ENCODE data around the gene HSPB2. TPM values are rescaled to one million over a fixed set of nuclear protein-coding genes. Genes with fewer than 3 reads are reported as not detected.
A peak's percentile ranks its signal among the peaks of the same experiment; 100 is the strongest.

HSPB2 gene
- total RNA-seq, 1 donor from 2014 or later = 0.21 TPM

- H3K4me3 ChIP-seq (ENCODE audit: low read depth, low read length) = no peak overlapping the region
- H3K27me3 ChIP-seq (ENCODE audit: control insufficient read depth, insufficient read depth, low read length) = no peaks in the 10 kb centered on the region
- DNase-seq (ENCODE audit: low read depth) = no peak
- no peaks in the 10 kb centered on the region for H3K36me3 ChIP-seq (ENCODE audit: control insufficient read depth, insufficient read depth, low read length)
- no peak for TF ChIP-seq CTCF (IDR thresholded peaks at IDR 0.05; ENCODE audit: insufficient read depth, low read length, poor library complexity, severe bottlenecking)
These were observed 30.3 kb downstream of the HSPB2 start for GRCh38 chr11:111942829-111943228.

- Histone ChIP-seq H3K36me3 (ENCODE audit: control insufficient read depth, insufficient read depth, low read length) (no peaks in the 10 kb centered on the region), H3K4me3 (ENCODE audit: low read depth, low read length) (no peak overlapping the region), H3K27me3 (ENCODE audit: control insufficient read depth, insufficient read depth, low read length) (no peaks in the 10 kb centered on the region)
- no peak for DNase-seq (ENCODE audit: low read depth)
- TF ChIP-seq CTCF (IDR thresholded peaks at IDR 0.05; ENCODE audit: insufficient read depth, low read length, poor library complexity, severe bottlenecking) = no peak
These were observed 31.6 kb downstream of the HSPB2 start for GRCh38 chr11:111944139-111944538.

GRCh38 chr11:111944651-111945051 is 32.1 kb downstream of the HSPB2 start:
- H3K27me3 ChIP-seq (ENCODE audit: control insufficient read depth, insufficient read depth, low read length) = no peaks in the 10 kb centered on the region
- no peak for TF ChIP-seq CTCF (IDR thresholded peaks at IDR 0.05; ENCODE audit: insufficient read depth, low read length, poor library complexity, severe bottlenecking)
- no peak overlapping the region for H3K4me3 ChIP-seq (ENCODE audit: low read depth, low read length)
- H3K36me3 ChIP-seq (ENCODE audit: control insufficient read depth, insufficient read depth, low read length) = no peaks in the 10 kb centered on the region
- DNase-seq (ENCODE audit: low read depth) = peak; percentile 94

GRCh38 chr11:111945198-111945597 is 32.7 kb downstream of the HSPB2 start:
- DNase-seq (ENCODE audit: low read depth) = no peak
- TF ChIP-seq CTCF (IDR thresholded peaks at IDR 0.05; ENCODE audit: insufficient read depth, low read length, poor library complexity, severe bottlenecking) = no peak
- H3K36me3 ChIP-seq (ENCODE audit: control insufficient read depth, insufficient read depth, low read length) = no peaks in the 10 kb centered on the region
- no peaks in the 10 kb centered on the region for H3K27me3 ChIP-seq (ENCODE audit: control insufficient read depth, insufficient read depth, low read length)
- no peak overlapping the region for H3K4me3 ChIP-seq (ENCODE audit: low read depth, low read length)

GRCh38 chr11:111946499-111946898 is 34.0 kb downstream of the HSPB2 start:
- Histone ChIP-seq H3K4me3 (ENCODE audit: low read depth, low read length) (no peak overlapping the region), H3K27me3 (ENCODE audit: control insufficient read depth, insufficient read depth, low read length) (no peaks in the 10 kb centered on the region), H3K36me3 (ENCODE audit: control insufficient read depth, insufficient read depth, low read length) (no peaks in the 10 kb centered on the region)
- no peak for TF ChIP-seq CTCF (IDR thresholded peaks at IDR 0.05; ENCODE audit: insufficient read depth, low read length, poor library complexity, severe bottlenecking)
- DNase-seq (ENCODE audit: low read depth) = no peak

GRCh38 chr11:111947143-111947542 is 34.6 kb downstream of the HSPB2 start:
- TF ChIP-seq CTCF (IDR thresholded peaks at IDR 0.05; ENCODE audit: insufficient read depth, low read length, poor library complexity, severe bottlenecking) = no peak
- no peak overlapping the region for H3K4me3 ChIP-seq (ENCODE audit: low read depth, low read length)
- no peak for DNase-seq (ENCODE audit: low read depth)

More at GRCh38 chr11:111947143-111947542, 34.6 kb downstream of the HSPB2 start:
- Histone ChIP-seq H3K36me3 (ENCODE audit: control insufficient read depth, insufficient read depth, low read length) (no peaks in the 10 kb centered on the region), H3K27me3 (ENCODE audit: control insufficient read depth, insufficient read depth, low read length) (no peaks in the 10 kb centered on the region)
